GM06990 (cell line): ENCODE data around the gene EHBP1.

Experiments used
- DNase-seq: peaks from one replicate; pipeline ENCODE4 v3.0.0-alpha.2; 2011; ENCODE audit not compliant: insufficient read length; ENCODE audit errors: extremely low read depth
- H3K27me3 ChIP-seq: replicated peaks from 2 replicates; pipeline ENCODE4 v1.6.0; 2011; ENCODE audit warnings: low read length; ENCODE audit not compliant: control insufficient read depth, insufficient read depth
- H3K36me3 ChIP-seq: 2 replicates; pipeline ENCODE4 v1.5.1; 2011; ENCODE audit warnings: low read length; ENCODE audit not compliant: control insufficient read depth, insufficient read depth
- H3K4me3 ChIP-seq: replicated peaks from 2 replicates; pipeline ENCODE4 v1.5.1; 2011; ENCODE audit warnings: low read depth, mild to moderate bottlenecking, control low read depth, low read length
- TF ChIP-seq, protein P1 (sequence below): IDR thresholded peaks from 2 replicates; pipeline ENCODE4 v1.5.1; 2011; ENCODE audit warnings: low read length, control low read depth, mild to moderate bottlenecking, inconsistent platforms; ENCODE audit not compliant: insufficient read depth, poor library complexity, severe bottlenecking

EHBP1 gene

DNA sequence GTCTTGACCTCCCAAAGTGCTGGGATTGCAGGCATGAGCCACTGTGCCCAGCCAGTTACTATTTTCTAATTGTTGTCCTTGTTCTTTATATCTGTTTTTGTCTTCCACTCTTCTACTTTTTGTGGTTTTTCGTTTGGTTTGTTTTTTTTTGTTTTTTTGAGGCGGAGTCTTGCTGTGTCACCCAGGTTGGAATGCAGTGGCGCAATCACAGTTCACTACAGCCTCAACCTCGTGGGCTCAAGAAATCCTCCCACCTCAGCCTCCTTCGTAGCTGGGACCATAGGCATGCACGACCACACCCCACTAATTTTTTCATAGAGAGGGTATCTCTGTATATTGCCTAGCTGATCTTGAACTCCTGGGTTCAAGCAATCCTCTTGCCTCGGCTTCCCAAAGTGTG, 100.7 kb downstream of the EHBP1 start:
- TF ChIP-seq, protein P1, sequence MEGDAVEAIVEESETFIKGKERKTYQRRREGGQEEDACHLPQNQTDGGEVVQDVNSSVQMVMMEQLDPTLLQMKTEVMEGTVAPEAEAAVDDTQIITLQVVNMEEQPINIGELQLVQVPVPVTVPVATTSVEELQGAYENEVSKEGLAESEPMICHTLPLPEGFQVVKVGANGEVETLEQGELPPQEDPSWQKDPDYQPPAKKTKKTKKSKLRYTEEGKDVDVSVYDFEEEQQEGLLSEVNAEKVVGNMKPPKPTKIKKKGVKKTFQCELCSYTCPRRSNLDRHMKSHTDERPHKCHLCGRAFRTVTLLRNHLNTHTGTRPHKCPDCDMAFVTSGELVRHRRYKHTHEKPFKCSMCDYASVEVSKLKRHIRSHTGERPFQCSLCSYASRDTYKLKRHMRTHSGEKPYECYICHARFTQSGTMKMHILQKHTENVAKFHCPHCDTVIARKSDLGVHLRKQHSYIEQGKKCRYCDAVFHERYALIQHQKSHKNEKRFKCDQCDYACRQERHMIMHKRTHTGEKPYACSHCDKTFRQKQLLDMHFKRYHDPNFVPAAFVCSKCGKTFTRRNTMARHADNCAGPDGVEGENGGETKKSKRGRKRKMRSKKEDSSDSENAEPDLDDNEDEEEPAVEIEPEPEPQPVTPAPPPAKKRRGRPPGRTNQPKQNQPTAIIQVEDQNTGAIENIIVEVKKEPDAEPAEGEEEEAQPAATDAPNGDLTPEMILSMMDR: no peak
- no peak overlapping the region for H3K4me3 ChIP-seq
- no peak for DNase-seq

DNA sequence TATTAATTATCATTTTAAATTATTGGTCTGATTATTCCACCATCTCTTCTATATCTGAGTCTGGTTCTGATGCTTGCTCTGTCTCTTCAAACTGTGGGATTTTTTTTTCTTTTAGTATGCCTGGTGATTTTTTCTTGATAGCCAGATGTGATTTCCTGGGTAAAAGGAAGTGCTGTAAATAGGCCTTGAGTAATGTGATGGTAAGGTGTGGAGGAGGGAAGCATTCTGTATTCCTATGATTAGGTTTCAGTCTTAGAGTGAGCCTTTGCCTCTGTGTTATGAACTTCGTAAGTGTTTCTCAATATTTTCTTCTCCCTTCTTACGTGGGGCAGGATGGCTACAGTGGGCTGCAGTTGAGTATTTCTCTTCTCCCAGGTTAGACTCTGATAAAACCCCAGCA, 103.0 kb downstream of the EHBP1 start:
- H3K36me3 ChIP-seq: no peaks in the 10 kb centered on the region
- H3K27me3 ChIP-seq: no peaks in the 10 kb centered on the region
- TF ChIP-seq, protein P1: no peak
- DNase-seq: no peak
- no peak overlapping the region for H3K4me3 ChIP-seq

More for the DNA sequence above, 100.7 kb downstream of the EHBP1 start:
- Histone ChIP-seq H3K36me3 (no peaks in the 10 kb centered on the region), H3K27me3 (no peaks in the 10 kb centered on the region)

DNA sequence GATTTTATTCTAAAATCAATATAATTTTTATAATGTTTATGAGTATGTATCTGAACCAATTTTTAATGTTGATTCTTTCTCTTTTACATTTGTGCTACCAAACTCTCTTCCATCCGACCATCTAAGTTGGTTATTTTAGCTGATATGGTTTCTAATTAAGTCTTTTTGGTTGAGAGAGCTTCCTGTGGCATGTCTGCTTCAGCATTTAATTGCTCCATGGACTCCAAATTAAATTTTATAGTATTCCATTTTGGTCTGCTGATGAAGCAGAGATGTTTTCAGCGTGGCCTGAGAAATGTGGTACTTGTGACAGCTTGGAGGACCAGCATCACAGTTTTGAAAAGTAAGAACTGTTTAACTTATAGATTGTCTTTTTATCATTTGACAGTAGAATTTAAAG, 105.6 kb downstream of the EHBP1 start:
- H3K4me3 ChIP-seq: no peak overlapping the region
- TF ChIP-seq, protein P1: no peak
- no peaks in the 10 kb centered on the region for H3K27me3 ChIP-seq
- H3K36me3 ChIP-seq: no peaks in the 10 kb centered on the region
- DNase-seq: no peak

DNA sequence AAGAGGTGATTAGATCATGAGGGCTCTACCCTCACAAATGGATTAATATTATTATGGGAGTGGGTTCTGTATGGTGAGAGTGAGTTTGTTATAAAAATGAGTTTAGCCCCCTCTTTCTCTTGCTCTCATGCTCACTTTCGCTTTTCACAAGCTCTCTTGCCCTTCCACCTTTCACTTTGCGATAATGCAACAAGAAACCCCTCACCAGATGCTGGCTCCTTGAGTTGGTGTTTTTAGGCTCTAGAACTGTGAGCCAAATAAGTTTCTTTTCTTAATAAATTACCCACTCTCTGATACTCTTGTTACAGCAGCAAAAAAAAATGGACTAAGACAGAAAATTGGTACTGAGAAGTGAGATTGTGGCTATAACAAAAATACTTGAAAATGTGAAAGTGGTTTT, 106.5 kb downstream of the EHBP1 start:
- no peaks in the 10 kb centered on the region for H3K36me3 ChIP-seq
- TF ChIP-seq, protein P1: no peak
- no peak overlapping the region for H3K4me3 ChIP-seq
- DNase-seq: no peak
- no peaks in the 10 kb centered on the region for H3K27me3 ChIP-seq

DNA sequence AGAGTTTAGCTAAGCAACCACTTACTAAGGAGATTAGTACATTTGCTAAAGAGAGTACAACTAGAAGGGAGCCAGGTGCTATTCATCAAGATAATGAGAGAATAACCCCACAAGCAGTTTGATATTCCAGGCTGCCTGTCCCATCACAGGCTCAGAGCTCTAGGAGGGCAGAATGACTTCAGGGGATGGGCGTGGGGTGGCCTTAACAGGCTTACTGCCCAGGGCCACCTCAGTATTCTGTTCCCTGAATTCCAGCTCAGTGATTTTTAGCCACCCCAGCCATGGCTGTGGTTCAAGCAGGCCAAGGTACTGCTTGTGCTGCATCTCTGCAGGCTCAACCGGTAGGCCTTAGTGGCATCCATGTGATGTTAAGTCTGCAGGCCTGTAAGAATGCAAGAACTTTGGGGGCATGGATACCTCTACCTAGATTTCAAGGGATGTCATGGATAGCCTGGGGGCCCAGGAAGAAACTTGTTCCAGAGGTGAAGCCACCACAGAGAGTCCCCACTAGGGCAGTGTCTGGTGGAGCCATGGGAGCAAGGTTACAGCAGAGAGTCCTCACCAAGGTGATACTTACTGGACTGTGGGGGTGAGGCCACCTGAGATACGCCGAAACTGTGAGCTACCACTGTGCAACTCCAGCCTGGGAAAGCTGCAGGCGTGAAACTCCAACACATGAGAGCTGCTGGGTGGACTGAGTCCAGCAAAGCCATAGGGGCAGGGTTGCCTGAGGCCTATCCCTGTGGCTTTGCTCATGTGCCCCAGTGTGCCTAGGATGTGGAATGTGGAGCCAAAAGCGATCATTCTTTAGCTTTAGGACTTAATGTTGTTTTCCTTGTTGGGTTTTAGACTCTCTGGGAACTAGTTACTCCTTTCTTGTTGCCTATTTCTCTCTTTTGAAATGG, 107.7 kb downstream of the EHBP1 start:
- no peak for DNase-seq
- no peak overlapping the region for H3K4me3 ChIP-seq
- TF ChIP-seq, protein P1: no peak
- no peaks in the 10 kb centered on the region for H3K36me3 ChIP-seq
- no peaks in the 10 kb centered on the region for H3K27me3 ChIP-seq
